H1 (cell line): ENCODE measurements around the gene LRRC15. TPM values are rescaled to one million over a fixed set of nuclear protein-coding genes. Genes with fewer than 3 reads are reported as not detected.
A peak's percentile ranks its signal among the peaks of the same experiment; 100 is the strongest.

Source experiments
- CTCF ChIA-PET: fragments of 300-600 bp; sonication (Branson Sonifier 250); formaldehyde crosslinking; loops from one replicate; lab custom pipeline; 2021; ENCODE audit not compliant: partially characterized antibody; lab: Charles Lee
- POLR2A ChIA-PET: fragments of 300-600 bp; sonication (Branson Sonifier 250); formaldehyde crosslinking; loops from one replicate; lab custom pipeline; 2021; ENCODE audit warnings: inconsistent platforms; ENCODE audit not compliant: partially characterized antibody; lab: Charles Lee
- DNase-seq, 2 experiments: peaks; one replicate each; pipeline versions ENCODE4 v3.0.0 to v3.0.0-alpha.2; 2010 to 2022; ENCODE audit warnings: low spot score in 2 of 2, low read depth in 1 of 2, mixed read lengths in 1 of 2
- FAIRE-seq: peaks from 2 replicates; lab custom pipeline; 2011; peaks lifted over from hg19 to GRCh38; lab: Jason Lieb, UNC
- H2AFZ ChIP-seq: 2 replicates; pipeline ENCODE4 v1.8.1; 2012; ENCODE audit warnings: low read length, inconsistent platforms
- H2AK5ac ChIP-seq: 2 replicates; pipeline ENCODE4 v1.6.1; 2013; ENCODE audit warnings: low read depth, low read length
- H2BK120ac ChIP-seq: replicated peaks from 2 replicates; pipeline ENCODE3; 2013; ENCODE audit warnings: low read depth, low read length, inconsistent platforms
- H2BK12ac ChIP-seq: 2 replicates; pipeline ENCODE4 v1.6.1; 2013; ENCODE audit warnings: low read depth, low read length
- H2BK15ac ChIP-seq: 2 replicates; pipeline ENCODE4 v1.6.1; 2013; ENCODE audit warnings: low read length
- H2BK20ac ChIP-seq: 2 replicates; pipeline ENCODE4 v1.6.1; 2013; ENCODE audit warnings: low read length
- H2BK5ac ChIP-seq: 2 replicates; pipeline ENCODE4 v1.6.1; 2013; ENCODE audit warnings: low read depth, low read length
- H3K14ac ChIP-seq: 2 replicates; pipeline ENCODE4 v1.6.1; 2013; ENCODE audit warnings: inconsistent platforms; ENCODE audit not compliant: insufficient read length
- H3K18ac ChIP-seq: 2 replicates; pipeline ENCODE4 v1.6.1; 2013; ENCODE audit warnings: low read length; ENCODE audit errors: extremely low read depth
- H3K23ac ChIP-seq: 2 replicates; pipeline ENCODE4 v1.6.1; 2013; ENCODE audit warnings: inconsistent platforms; ENCODE audit not compliant: insufficient read length
- H3K23me2 ChIP-seq: 2 replicates; pipeline ENCODE4 v1.6.1; 2013; ENCODE audit warnings: low read depth, low read length
- H3K27ac ChIP-seq: 2 replicates; pipeline ENCODE4 v1.6.1; 2011; ENCODE audit warnings: low read depth, low read length, inconsistent platforms
- H3K27me3 ChIP-seq, 4 experiments: replicated peaks in 1 of 4; 1 replicate in 1 of 4; 2 replicates in 3 of 4; pipeline versions ENCODE4 v1.6.1 to v1.8.1; 2011 to 2013; ENCODE audit warnings: low read length in 3 of 4, mild to moderate bottlenecking in 3 of 4, inconsistent platforms in 2 of 4, mixed read lengths in 2 of 4, moderate library complexity in 1 of 4; ENCODE audit not compliant: control insufficient read depth in 3 of 4, insufficient read depth in 3 of 4; ENCODE audit errors: extremely low read depth in 1 of 4
- H3K36me3 ChIP-seq, 4 experiments: 2 replicates each; pipeline versions ENCODE4 v1.6.1 to v1.8.1; 2011 to 2013; ENCODE audit warnings: mild to moderate bottlenecking in 4 of 4, low read length in 3 of 4, moderate library complexity in 2 of 4, control low read depth in 1 of 4, inconsistent platforms in 1 of 4; ENCODE audit not compliant: insufficient read depth in 4 of 4, control insufficient read depth in 2 of 4
- H3K4ac ChIP-seq: replicated peaks from 2 replicates; pipeline ENCODE3; 2013; ENCODE audit warnings: low read length, low read depth, mixed read lengths, inconsistent platforms; ENCODE audit not compliant: insufficient read length
- H3K4me1 ChIP-seq, 4 experiments: replicated peaks in 1 of 4; 1 replicate in 1 of 4; 2 replicates in 3 of 4; pipeline versions ENCODE4 v1.6.1 to v1.8.1; 2011 to 2013; ENCODE audit warnings: low read length in 3 of 4, inconsistent platforms in 2 of 4, mixed read lengths in 1 of 4; ENCODE audit not compliant: insufficient read depth in 4 of 4, control insufficient read depth in 3 of 4
- H3K4me2 ChIP-seq, 2 experiments: 2 replicates each; pipeline versions ENCODE4 v1.6.1 to v1.8.1; 2011 to 2013; ENCODE audit warnings: low read depth in 2 of 2, low read length in 2 of 2, control low read depth in 1 of 2, inconsistent platforms in 1 of 2, mild to moderate bottlenecking in 1 of 2; ENCODE audit not compliant: insufficient read depth in 1 of 2
- H3K4me3 ChIP-seq, 4 experiments: fragments of 200-600, 300-600 bp in 1 of 4; sonication (generic), shearing (Covaris generic), sonication (Bioruptor Twin) in 1 of 4; 2 replicates each; pipeline versions ENCODE4 v1.5.1 to v1.8.1; 2011 to 2016; ENCODE audit warnings: low read length in 4 of 4, low read depth in 3 of 4, control low read depth in 2 of 4, inconsistent platforms in 2 of 4, mild to moderate bottlenecking in 2 of 4, mixed read lengths in 1 of 4, moderate library complexity in 1 of 4; ENCODE audit not compliant: insufficient read depth in 2 of 4; ENCODE audit errors: extremely low read depth in 1 of 4
- H3K56ac ChIP-seq: replicated peaks from 2 replicates; pipeline ENCODE3; 2013; ENCODE audit warnings: low read depth, mild to moderate bottlenecking, mixed read lengths, low read length, inconsistent platforms; ENCODE audit not compliant: insufficient read length
- H3K79me1 ChIP-seq: 2 replicates; pipeline ENCODE4 v1.6.1; 2013; ENCODE audit warnings: low read depth, low read length, control low read depth
- H3K79me2 ChIP-seq, 2 experiments: 2 replicates each; pipeline versions ENCODE4 v1.6.1 to v1.8.1; 2012 to 2013; ENCODE audit warnings: low read length in 2 of 2, mild to moderate bottlenecking in 2 of 2, inconsistent platforms in 1 of 2; ENCODE audit not compliant: insufficient read depth in 2 of 2, control insufficient read depth in 1 of 2
- H3K9ac ChIP-seq, 4 experiments: replicated peaks in 1 of 4; 1 replicate in 1 of 4; 2 replicates in 3 of 4; pipeline versions ENCODE4 v1.6.1 to v1.8.1; 2011 to 2013; ENCODE audit warnings: low read depth in 3 of 4, low read length in 3 of 4, control low read depth in 2 of 4, mild to moderate bottlenecking in 2 of 4, moderate library complexity in 2 of 4, inconsistent platforms in 1 of 4; ENCODE audit errors: extremely low read depth in 1 of 4
- H3K9me3 ChIP-seq, 2 experiments: 2 replicates each; pipeline versions ENCODE4 v1.6.1 to v1.8.1; 2012 to 2013; ENCODE audit warnings: mild to moderate bottlenecking in 2 of 2, moderate library complexity in 2 of 2, control low read depth in 1 of 2, inconsistent platforms in 1 of 2, low read depth in 1 of 2, low read length in 1 of 2, mixed read lengths in 1 of 2; ENCODE audit not compliant: insufficient read depth in 2 of 2
- H4K20me1 ChIP-seq, 2 experiments: replicated peaks in 1 of 2; 2 replicates each; pipeline versions ENCODE3 to v1.8.1; 2011 to 2013; ENCODE audit warnings: inconsistent platforms in 2 of 2, low read length in 2 of 2, mild to moderate bottlenecking in 1 of 2; ENCODE audit not compliant: insufficient read depth in 2 of 2, control insufficient read depth in 1 of 2
- H4K5ac ChIP-seq: 2 replicates; pipeline ENCODE4 v1.6.1; 2013; ENCODE audit warnings: low read length, low read depth, mixed read lengths, inconsistent platforms; ENCODE audit not compliant: insufficient read length
- H4K8ac ChIP-seq: 2 replicates; pipeline ENCODE4 v1.8.0; 2013; ENCODE audit warnings: mild to moderate bottlenecking, moderate library complexity, low read length, inconsistent platforms; ENCODE audit not compliant: insufficient read depth; ENCODE audit errors: extremely low read depth
- H4K91ac ChIP-seq: replicated peaks from 2 replicates; pipeline ENCODE3; 2013; ENCODE audit warnings: low read length, mixed read lengths, inconsistent platforms; ENCODE audit not compliant: insufficient read length
- CEBPB ChIP-seq: IDR thresholded peaks from 2 replicates; pipeline ENCODE4 v1.6.1; 2012; ENCODE audit warnings: low read depth, low read length
- HDAC6 ChIP-seq: IDR thresholded peaks from one replicate; pipeline ENCODE4 v1.7.1; 2012; ENCODE audit warnings: low read depth, mild to moderate bottlenecking, inconsistent platforms, low read length, moderate library complexity
- WGBS, 2 experiments: shearing (Covaris generic) in 1 of 2; methylation state at CpG; one replicate each; pipeline versions ENCODE4 v1.1.6 to v1.1.7; 2013 to 2015; ENCODE audit warnings: low lambda C conversion rate in 2 of 2, mixed read lengths in 2 of 2, inconsistent platforms in 1 of 2, low coverage in 1 of 2, missing lambda C conversion rate in 1 of 2; ENCODE audit not compliant: insufficient replicate concordance in 2 of 2, insufficient coverage in 1 of 2, insufficient read length in 1 of 2; ENCODE audit errors: extremely low coverage in 1 of 2, missing lambda C conversion rate in 1 of 2; 5-methylcytosine and 5-hydroxymethylcytosine counted together
- polyA plus RNA-seq, 7 experiments: library from polyadenylated mRNA; depleted of rRNA in 3 of 7; stranded (reverse) in 5 of 7; unstranded in 2 of 7; fragments of >200 nt in 5 of 7; fragments of 200-250 nt in 2 of 7; gene quantifications; 1 replicate in 5 of 7; 2 replicates in 1 of 7; 4 replicates in 1 of 7; pipeline versions ENCODE4 v1.2.1 to v1.2.3, GENCODE V29; 2011 to 2013; ENCODE audit warnings: missing spikeins in 2 of 7, mixed read lengths in 2 of 7
- total RNA-seq: library from RNA; stranded (reverse); fragmentation: NEBNext Ultra II Directional; extraction: Animal tissue kit (Norgen Biotek cat#: 25700); gene quantifications from 2 replicates; pipeline ENCODE4 v1.2.1, GENCODE V29; 2021

Gene LRRC15
- total and polyA plus RNA-seq, 2 of the 8 experiments (the other 6 are each of a cell fraction or from before 2014, with no cell fraction given): 0.15 to 0.37 TPM

GRCh38 chr3:194382892-194383223, 13.3 kb upstream of the LRRC15 start:
- CTCF ChIA-PET: interaction anchor here (0.6 to 1.8 kb wide), 6 partner anchors 12 to 581 kb away, joined by 3 to 6 read pairs (median 4); no protein-coding TSS in a partner anchor
- no peak overlapping the region for H3K27ac ChIP-seq
- no peak overlapping the region for H3K14ac ChIP-seq
- H4K20me1 ChIP-seq: no peaks in the 10 kb centered on the region
- no peaks in the 10 kb centered on the region for H3K79me1 ChIP-seq
- H3K56ac ChIP-seq: no peak overlapping the region
- POLR2A ChIA-PET: interaction anchor here (0.9 to 2.0 kb wide), 3 partner anchors 12 to 19 kb away, joined by 3 to 8 read pairs (median 6); partner anchors contain the start of gene LRRC15
- DNase-seq: peak in 1 of 2 experiments; percentile 53
- no peaks in the 10 kb centered on the region for H3K36me3 ChIP-seq
- no peaks in the 10 kb centered on the region for H3K79me2 ChIP-seq
- no peak overlapping the region for H2BK20ac ChIP-seq
- no peak overlapping the region for H2BK15ac ChIP-seq
- no peak overlapping the region; a peak in 1 of 8 replicates for H3K4me3 ChIP-seq
- H2BK12ac ChIP-seq: no peak overlapping the region
- H2BK5ac ChIP-seq: no peak overlapping the region
- H2AFZ ChIP-seq: no peak overlapping the region
- 97% methylated on average over 9 of the region's 9 CpGs; no CpG with 5 or more reads in 1 of the 2 experiments for WGBS, 2 experiments
- H2AK5ac ChIP-seq: no peak overlapping the region
- H2BK120ac ChIP-seq: no peak overlapping the region
- H4K5ac ChIP-seq: no peak overlapping the region
- H3K9me3 ChIP-seq: no peaks in the 10 kb centered on the region
- no peaks in the 10 kb centered on the region; a peak in 1 of 7 replicates for H3K27me3 ChIP-seq
- H4K91ac ChIP-seq: no peak overlapping the region
- TF ChIP-seq CEBPB (no peak), HDAC6 (no peak)
- H3K23ac ChIP-seq: no peak overlapping the region
- no peak overlapping the region for H3K9ac ChIP-seq
- H3K18ac ChIP-seq: no peak overlapping the region
- H3K4ac ChIP-seq: no peak overlapping the region
- H3K4me1 ChIP-seq: peaks cover 0 to 10% (median 6%) of the 10 kb centered on the region in 4 experiments; a peak in 6 of 7 replicates
- no peak for FAIRE-seq
- no peak overlapping the region for H3K4me2 ChIP-seq
- H4K8ac ChIP-seq: no peak overlapping the region
- no peaks in the 10 kb centered on the region for H3K23me2 ChIP-seq
